ENCODE measurements around the gene MYMK.

DNA sequence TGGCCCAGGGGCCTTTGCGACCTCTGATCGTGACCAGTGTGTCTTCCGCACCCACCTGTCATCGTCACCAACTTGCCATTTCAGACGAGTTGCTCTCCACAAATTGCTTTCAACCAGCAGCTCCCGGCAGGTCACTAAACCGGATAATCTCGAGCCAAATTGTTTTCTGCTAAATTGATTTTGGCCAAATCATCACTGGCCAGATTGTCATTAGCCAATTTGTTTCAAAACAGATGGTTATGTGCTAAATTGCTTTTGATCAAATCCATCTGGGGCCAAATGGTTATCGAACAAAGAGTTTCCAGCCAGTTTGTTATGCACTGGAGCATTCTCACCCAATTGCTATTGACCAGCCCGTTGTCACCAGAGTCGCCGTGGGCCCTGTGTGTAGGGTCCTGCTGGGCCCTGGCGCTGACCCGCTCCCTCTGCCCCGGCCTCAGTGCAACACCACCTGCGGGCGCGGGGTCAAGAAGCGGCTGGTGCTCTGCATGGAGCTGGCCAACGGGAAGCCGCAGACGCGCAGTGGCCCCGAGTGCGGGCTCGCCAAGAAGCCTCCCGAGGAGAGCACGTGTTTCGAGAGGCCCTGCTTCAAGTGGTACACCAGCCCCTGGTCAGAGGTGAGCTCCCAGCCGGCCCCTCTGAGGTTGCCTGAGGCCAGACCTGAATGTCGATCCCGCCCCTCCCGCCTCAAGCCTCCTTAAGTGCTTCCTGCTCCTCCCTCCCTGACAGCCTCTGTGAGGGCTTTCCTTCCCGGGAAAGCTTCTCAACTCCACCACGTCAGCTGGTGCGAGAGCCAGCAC, 45.3 kb upstream of the MYMK start:
- TF ChIP-seq CTCF (IDR thresholded peaks at IDR 0.05) (no peak), POLR2A (IDR thresholded peaks at IDR 0.05) (no peak), POLR2AphosphoS5 (IDR thresholded peaks at IDR 0.05) (no peak), EP300 (IDR thresholded peaks at IDR 0.05) (no peak)
